Measurements from ENCODE around the gene DAZL. TPM values are rescaled to one million over a fixed set of nuclear protein-coding genes. Genes with fewer than 3 reads are reported as not detected.
"Not testable (repeated sequence)": the region's sequence is repeated elsewhere in the genome, so short reads cannot be mapped to it uniquely, and the experiment has no call there.

The DAZL gene
- total RNA-seq, 1 donor = not detected

DNA sequence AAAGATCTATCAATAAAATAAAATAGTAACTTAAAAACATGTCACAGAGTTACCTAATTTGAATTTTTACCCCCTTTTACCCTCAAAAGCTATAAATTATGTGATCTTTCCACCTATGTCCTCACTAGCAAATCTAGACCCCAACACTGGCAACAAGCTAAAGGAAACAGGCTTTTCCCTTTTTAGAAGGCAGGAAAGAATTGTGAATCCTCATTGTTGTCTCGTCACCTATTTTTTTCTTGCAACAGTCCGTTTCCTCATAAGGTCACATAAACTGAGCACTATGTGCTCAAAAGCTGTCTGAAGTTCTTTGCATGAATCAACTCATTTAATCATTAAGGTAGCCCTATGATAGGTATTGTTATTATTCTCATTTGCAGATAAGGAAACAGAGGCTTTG, 34.6 kb upstream of the DAZL start:
- Histone ChIP-seq H4K20me1 (ENCODE audit: insufficient read depth, low read length) (no peaks in the 10 kb centered on the region), H2AFZ (ENCODE audit: low read length) (no peak overlapping the region), H3K36me3 (ENCODE audit: insufficient read depth, low read length) (no peaks in the 10 kb centered on the region), H3K9me3 (ENCODE audit: low read depth, low read length) (no peaks in the 10 kb centered on the region), H3K27ac (ENCODE audit: low read depth, low read length) (no peak overlapping the region), H3K4me2 (ENCODE audit: insufficient read depth, low read length) (no peak overlapping the region), H3K4me3 (ENCODE audit: insufficient read depth, low read length) (no peak overlapping the region), H3K27me3 (ENCODE audit: insufficient read depth, low read length) (peaks cover 2% of the 10 kb centered on the region), H3K79me2 (ENCODE audit: insufficient read depth, low read length) (no peaks in the 10 kb centered on the region), H3K4me1 (ENCODE audit: insufficient read depth, low read length) (no peaks in the 10 kb centered on the region)
- no peak for DNase-seq (ENCODE audit: insufficient read length, low spot score, missing footprints)
- TF ChIP-seq, protein P1, sequence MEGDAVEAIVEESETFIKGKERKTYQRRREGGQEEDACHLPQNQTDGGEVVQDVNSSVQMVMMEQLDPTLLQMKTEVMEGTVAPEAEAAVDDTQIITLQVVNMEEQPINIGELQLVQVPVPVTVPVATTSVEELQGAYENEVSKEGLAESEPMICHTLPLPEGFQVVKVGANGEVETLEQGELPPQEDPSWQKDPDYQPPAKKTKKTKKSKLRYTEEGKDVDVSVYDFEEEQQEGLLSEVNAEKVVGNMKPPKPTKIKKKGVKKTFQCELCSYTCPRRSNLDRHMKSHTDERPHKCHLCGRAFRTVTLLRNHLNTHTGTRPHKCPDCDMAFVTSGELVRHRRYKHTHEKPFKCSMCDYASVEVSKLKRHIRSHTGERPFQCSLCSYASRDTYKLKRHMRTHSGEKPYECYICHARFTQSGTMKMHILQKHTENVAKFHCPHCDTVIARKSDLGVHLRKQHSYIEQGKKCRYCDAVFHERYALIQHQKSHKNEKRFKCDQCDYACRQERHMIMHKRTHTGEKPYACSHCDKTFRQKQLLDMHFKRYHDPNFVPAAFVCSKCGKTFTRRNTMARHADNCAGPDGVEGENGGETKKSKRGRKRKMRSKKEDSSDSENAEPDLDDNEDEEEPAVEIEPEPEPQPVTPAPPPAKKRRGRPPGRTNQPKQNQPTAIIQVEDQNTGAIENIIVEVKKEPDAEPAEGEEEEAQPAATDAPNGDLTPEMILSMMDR (IDR thresholded peaks at IDR 0.05; ENCODE audit: extremely low read depth, low read depth, low read length) = no peak

DNA sequence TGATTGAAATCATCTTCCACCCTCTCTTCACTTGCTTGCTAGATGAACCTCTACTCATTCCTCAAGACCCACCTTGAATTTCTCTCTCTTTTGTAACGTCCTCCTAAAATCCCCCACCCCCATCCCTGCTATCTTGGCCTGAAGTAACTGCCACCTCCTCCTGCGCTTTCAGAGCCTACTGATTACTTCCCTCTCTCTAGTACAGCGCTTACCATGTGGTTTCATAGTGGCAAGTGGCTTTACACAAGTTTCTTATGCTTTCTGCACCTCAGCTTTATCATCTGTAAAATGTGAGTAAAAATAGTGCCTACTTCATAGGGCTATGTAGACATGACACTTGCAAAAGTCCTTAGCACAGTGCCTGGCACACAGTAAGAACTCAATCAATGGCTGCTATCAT, 28.7 kb upstream of the DAZL start:
- no peak for DNase-seq (ENCODE audit: insufficient read length, low spot score, missing footprints)
- TF ChIP-seq, protein P1 (IDR thresholded peaks at IDR 0.05; ENCODE audit: extremely low read depth, low read depth, low read length) = no peak
- Histone ChIP-seq H3K4me1 (ENCODE audit: insufficient read depth, low read length) (no peaks in the 10 kb centered on the region), H3K4me3 (ENCODE audit: insufficient read depth, low read length) (no peak overlapping the region), H3K27me3 (ENCODE audit: insufficient read depth, low read length) (peaks cover 8% of the 10 kb centered on the region), H4K20me1 (ENCODE audit: insufficient read depth, low read length) (no peaks in the 10 kb centered on the region), H3K27ac (ENCODE audit: low read depth, low read length) (no peak overlapping the region), H2AFZ (ENCODE audit: low read length) (no peak overlapping the region), H3K4me2 (ENCODE audit: insufficient read depth, low read length) (no peak overlapping the region), H3K79me2 (ENCODE audit: insufficient read depth, low read length) (no peaks in the 10 kb centered on the region), H3K36me3 (ENCODE audit: insufficient read depth, low read length) (no peaks in the 10 kb centered on the region), H3K9me3 (ENCODE audit: low read depth, low read length) (no peaks in the 10 kb centered on the region)

DNA sequence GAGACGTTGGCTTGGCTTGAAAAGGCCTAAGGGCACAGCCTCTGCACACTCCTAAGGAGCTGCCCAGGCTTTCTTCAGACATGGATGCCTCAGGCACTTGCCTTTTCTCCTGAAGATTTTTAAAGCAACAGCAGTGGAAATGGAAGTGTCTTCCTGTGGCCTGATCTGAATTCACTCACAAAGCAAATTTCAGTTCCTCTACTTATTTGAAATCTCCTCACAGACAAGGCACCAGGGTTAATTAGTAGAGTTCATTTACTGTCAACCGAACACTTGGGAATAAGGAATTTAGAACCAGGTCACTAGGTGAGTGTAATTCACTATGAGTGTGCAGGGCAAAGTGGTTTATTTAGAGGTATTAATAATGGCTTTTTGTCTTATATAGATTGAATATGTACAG, 27.2 kb upstream of the DAZL start:
- Histone ChIP-seq H3K36me3 (ENCODE audit: insufficient read depth, low read length) (no peaks in the 10 kb centered on the region), H3K27me3 (ENCODE audit: insufficient read depth, low read length) (peaks cover 8% of the 10 kb centered on the region), H3K27ac (ENCODE audit: low read depth, low read length) (no peak overlapping the region), H3K79me2 (ENCODE audit: insufficient read depth, low read length) (no peaks in the 10 kb centered on the region), H3K4me1 (ENCODE audit: insufficient read depth, low read length) (no peaks in the 10 kb centered on the region), H4K20me1 (ENCODE audit: insufficient read depth, low read length) (no peaks in the 10 kb centered on the region), H3K4me3 (ENCODE audit: insufficient read depth, low read length) (no peak overlapping the region), H2AFZ (ENCODE audit: low read length) (no peak overlapping the region), H3K4me2 (ENCODE audit: insufficient read depth, low read length) (no peak overlapping the region), H3K9me3 (ENCODE audit: low read depth, low read length) (no peaks in the 10 kb centered on the region)
- TF ChIP-seq, protein P1 (IDR thresholded peaks at IDR 0.05; ENCODE audit: extremely low read depth, low read depth, low read length) = no peak
- DNase-seq (ENCODE audit: insufficient read length, low spot score, missing footprints) = no peak

DNA sequence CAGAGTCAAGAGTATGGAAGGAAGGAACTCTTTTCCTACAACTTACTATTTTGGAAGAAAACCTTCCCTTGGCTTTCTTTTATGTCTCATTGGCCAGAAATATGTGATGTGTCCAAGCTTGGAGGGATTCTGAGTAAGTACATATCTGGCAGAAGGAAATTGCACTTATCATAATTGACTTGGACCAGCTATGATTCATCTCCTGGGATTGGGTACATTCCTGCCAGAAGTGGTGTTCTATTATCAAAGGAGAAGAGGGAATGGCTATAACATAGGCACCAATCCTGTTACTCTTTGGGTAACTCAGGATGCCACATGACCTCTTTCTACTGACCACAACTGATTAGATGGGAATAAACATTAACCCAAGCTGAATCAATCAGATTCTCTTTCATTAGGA, 13.5 kb upstream of the DAZL start:
- peak; percentile 79 for DNase-seq (ENCODE audit: insufficient read length, low spot score, missing footprints)
- Histone ChIP-seq H4K20me1 (ENCODE audit: insufficient read depth, low read length) (no peaks in the 10 kb centered on the region), H3K79me2 (ENCODE audit: insufficient read depth, low read length) (no peaks in the 10 kb centered on the region), H3K27ac (ENCODE audit: low read depth, low read length) (no peak overlapping the region), H3K27me3 (ENCODE audit: insufficient read depth, low read length) (no peaks in the 10 kb centered on the region), H2AFZ (ENCODE audit: low read length) (no peak overlapping the region), H3K9me3 (ENCODE audit: low read depth, low read length) (no peaks in the 10 kb centered on the region), H3K36me3 (ENCODE audit: insufficient read depth, low read length) (no peaks in the 10 kb centered on the region), H3K4me3 (ENCODE audit: insufficient read depth, low read length) (no peak overlapping the region), H3K4me1 (ENCODE audit: insufficient read depth, low read length) (peaks cover 4% of the 10 kb centered on the region), H3K4me2 (ENCODE audit: insufficient read depth, low read length) (no peak overlapping the region)
- TF ChIP-seq, protein P1 (IDR thresholded peaks at IDR 0.05; ENCODE audit: extremely low read depth, low read depth, low read length) = no peak

DNA sequence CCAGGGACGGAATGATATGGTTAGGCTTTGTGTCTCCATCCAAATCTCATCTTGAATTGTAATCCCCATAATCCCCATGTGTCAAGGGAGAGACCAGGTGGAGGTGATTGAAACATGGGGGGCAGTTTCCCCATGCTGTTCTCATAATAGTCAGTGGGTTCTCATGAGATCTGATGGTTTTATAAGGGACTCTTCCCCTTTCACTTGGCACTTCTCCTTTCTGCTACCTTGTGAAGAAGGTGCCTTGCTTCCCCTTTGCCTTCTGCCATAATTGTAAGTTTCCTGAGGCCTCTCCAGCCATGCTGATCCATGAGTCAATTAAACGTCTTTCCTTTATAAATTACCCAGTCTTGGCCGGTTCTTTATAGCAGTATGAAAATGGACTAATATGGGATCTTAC, 11.9 kb upstream of the DAZL start:
- not testable (repeated sequence) for H3K4me2 ChIP-seq (ENCODE audit: insufficient read depth, low read length); H3K36me3 ChIP-seq (ENCODE audit: insufficient read depth, low read length); H4K20me1 ChIP-seq (ENCODE audit: insufficient read depth, low read length); H3K79me2 ChIP-seq (ENCODE audit: insufficient read depth, low read length); H3K4me3 ChIP-seq (ENCODE audit: insufficient read depth, low read length); H2AFZ ChIP-seq (ENCODE audit: low read length); H3K27ac ChIP-seq (ENCODE audit: low read depth, low read length); DNase-seq (ENCODE audit: insufficient read length, low spot score, missing footprints); H3K9me3 ChIP-seq (ENCODE audit: low read depth, low read length); H3K27me3 ChIP-seq (ENCODE audit: insufficient read depth, low read length); H3K4me1 ChIP-seq (ENCODE audit: insufficient read depth, low read length)
